ENCODE data around the gene MYO7A.
"Not testable (repeated sequence)": the region's sequence is repeated elsewhere in the genome, so short reads cannot be mapped to it uniquely, and the experiment has no call there.

The MYO7A gene

DNA sequence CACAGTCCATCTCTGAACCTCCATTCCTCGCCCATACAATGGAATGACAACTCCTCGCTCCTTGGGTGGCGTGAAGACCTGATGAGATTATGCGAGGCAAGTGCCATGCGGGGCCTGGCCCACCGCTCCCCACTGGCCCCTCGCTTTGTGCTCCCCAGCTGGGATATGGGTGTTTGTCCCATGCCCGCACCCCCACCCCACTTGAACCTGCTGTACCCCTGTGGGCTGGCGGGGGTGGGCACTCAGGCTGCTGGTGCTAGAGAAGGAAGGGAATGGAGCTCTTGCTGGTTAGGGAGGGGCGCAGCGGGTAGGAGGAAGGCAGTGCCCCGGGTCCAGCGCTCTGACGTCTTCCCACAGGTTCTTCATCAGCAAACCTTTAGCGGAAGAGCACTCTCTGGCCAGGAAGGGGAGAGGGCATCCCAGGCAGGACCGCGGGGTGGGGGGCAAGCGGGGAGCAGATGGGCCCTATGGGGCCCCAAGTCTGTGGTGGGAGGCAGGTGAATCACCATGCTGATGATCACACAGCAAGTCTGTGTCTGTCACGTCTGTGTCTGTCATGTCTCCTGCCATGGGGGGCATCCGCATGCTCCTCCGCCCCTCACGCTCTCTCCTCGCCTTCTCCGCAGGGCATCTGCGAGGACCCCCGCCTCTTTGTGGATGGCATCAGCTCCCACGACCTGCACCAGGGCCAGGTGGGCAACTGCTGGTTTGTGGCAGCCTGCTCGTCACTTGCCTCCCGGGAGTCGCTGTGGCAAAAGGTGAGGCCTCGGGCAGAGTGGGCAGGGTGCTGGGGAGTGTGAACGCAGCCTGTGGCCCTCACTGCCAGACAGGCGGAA is 34.8 kb upstream of the MYO7A start:
- in situ Hi-C loops (cut with MboI; ENCODE audit: low sequenced_read_pairs, unreplicated experiment), result loop anchor here (5.0 kb wide), 1 partner anchor 36 kb away; no protein-coding TSS in a partner anchor
- TF ChIP-seq, protein P1, sequence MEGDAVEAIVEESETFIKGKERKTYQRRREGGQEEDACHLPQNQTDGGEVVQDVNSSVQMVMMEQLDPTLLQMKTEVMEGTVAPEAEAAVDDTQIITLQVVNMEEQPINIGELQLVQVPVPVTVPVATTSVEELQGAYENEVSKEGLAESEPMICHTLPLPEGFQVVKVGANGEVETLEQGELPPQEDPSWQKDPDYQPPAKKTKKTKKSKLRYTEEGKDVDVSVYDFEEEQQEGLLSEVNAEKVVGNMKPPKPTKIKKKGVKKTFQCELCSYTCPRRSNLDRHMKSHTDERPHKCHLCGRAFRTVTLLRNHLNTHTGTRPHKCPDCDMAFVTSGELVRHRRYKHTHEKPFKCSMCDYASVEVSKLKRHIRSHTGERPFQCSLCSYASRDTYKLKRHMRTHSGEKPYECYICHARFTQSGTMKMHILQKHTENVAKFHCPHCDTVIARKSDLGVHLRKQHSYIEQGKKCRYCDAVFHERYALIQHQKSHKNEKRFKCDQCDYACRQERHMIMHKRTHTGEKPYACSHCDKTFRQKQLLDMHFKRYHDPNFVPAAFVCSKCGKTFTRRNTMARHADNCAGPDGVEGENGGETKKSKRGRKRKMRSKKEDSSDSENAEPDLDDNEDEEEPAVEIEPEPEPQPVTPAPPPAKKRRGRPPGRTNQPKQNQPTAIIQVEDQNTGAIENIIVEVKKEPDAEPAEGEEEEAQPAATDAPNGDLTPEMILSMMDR (IDR thresholded peaks at IDR 0.05; ENCODE audit: borderline replicate concordance, control extremely low read depth, extremely low read depth, insufficient read depth, missing control alignments), result no peak
- no peak for DNase-seq (ENCODE audit: low spot score)

GRCh38 chr11:77093987-77094840 is 33.8 kb upstream of the MYO7A start:
- TF ChIP-seq, protein P1 (IDR thresholded peaks at IDR 0.05; ENCODE audit: borderline replicate concordance, control extremely low read depth, extremely low read depth, insufficient read depth, missing control alignments), result no peak
- DNase-seq (ENCODE audit: low spot score), result no peak
- in situ Hi-C loops (cut with MboI; ENCODE audit: low sequenced_read_pairs, unreplicated experiment), result loop anchor here (5.0 kb wide), 1 partner anchor 37 kb away; no protein-coding TSS in a partner anchor

GRCh38 chr11:77094841-77095365 is 33.1 kb upstream of the MYO7A start:
- in situ Hi-C loops (cut with MboI; ENCODE audit: low sequenced_read_pairs, unreplicated experiment), result loop anchor here (5.0 kb wide), 1 partner anchor 38 kb away; no protein-coding TSS in a partner anchor
- TF ChIP-seq, protein P1 (IDR thresholded peaks at IDR 0.05; ENCODE audit: borderline replicate concordance, control extremely low read depth, extremely low read depth, insufficient read depth, missing control alignments), result no peak
- DNase-seq (ENCODE audit: low spot score), result no peak

DNA sequence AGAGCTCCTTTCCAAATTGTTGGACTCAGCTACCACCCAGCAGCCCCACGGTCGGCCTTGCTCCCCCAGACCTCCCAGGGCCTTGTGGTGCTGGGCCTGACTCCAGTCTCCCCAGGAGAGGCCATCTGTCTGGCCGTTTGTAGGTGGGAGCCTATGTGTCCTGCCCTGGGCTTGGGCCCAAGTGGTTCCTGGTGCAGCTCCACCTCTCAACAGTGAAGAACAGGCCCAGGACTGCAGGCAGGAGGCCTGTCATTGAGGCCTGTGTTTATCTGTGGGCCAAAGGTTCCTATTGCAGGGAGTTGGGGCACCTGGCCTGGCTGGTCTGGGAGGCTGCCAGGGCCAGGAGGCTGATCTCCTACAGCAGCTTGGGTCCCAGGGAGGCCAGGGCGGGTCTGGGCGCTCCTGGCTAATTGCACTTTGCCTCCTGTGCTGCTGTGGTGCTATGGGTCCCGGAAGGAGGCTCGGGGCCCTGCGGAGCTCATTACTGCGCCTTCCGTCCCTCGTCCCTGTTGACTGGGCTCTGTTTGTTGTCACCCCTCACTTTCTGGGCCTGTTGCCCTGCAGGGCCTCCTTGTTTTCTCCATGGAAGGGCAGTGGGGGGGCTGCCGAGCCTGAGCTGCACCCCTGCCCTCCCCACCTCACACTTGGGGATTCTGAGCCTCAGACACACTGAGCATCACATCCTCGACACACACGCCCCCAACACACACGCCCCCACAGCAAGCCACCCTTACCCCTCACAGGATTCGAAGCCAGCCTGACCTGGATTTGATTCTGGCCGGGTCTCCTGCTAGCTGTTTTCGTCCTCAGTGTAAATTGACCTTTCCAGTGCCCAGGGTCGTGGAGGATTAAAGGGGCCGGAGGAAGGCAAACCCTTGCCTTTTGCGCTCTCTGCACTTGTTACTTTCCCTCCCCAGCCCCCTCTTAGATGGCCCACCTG is 32.2 kb upstream of the MYO7A start:
- no peak for DNase-seq (ENCODE audit: low spot score)
- in situ Hi-C loops (cut with MboI; ENCODE audit: low sequenced_read_pairs, unreplicated experiment), result no loop called here
- TF ChIP-seq, protein P1 (IDR thresholded peaks at IDR 0.05; ENCODE audit: borderline replicate concordance, control extremely low read depth, extremely low read depth, insufficient read depth, missing control alignments), result no peak

GRCh38 chr11:77096591-77097019 is 31.4 kb upstream of the MYO7A start:
- in situ Hi-C loops (cut with MboI; ENCODE audit: low sequenced_read_pairs, unreplicated experiment), result no loop called here
- DNase-seq (ENCODE audit: low spot score), result no peak
- TF ChIP-seq, protein P1 (IDR thresholded peaks at IDR 0.05; ENCODE audit: borderline replicate concordance, control extremely low read depth, extremely low read depth, insufficient read depth, missing control alignments), result no peak

DNA sequence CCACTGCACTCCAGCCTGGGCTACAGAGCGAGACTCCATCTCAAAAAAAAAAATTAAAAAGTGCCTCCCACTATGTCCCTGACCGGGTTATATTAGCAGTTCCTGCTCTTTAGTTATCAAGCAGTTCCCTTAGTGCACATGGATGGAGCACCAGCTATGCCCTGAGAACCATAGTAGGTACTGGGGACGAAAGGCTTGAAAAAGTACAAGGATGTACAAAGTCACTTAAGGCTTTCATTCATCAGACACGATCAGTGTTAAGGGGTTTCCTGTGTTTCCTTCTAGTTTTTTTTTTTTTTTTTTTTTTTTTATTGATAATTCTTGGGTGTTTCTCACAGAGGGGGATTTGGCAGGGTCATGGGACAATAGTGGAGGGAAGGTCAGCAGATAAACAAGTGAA is 30.9 kb upstream of the MYO7A start:
- DNase-seq (ENCODE audit: low spot score); in situ Hi-C loops (cut with MboI; ENCODE audit: low sequenced_read_pairs, unreplicated experiment): not testable (repeated sequence)
